Measurements from ENCODE around the gene OTX1. TPM values are rescaled to one million over a fixed set of nuclear protein-coding genes. Genes with fewer than 3 reads are reported as not detected.

Gene OTX1
- total and polyA plus RNA-seq, 2 of the 8 experiments (the other 6 are each of a cell fraction or from before 2014, with no cell fraction given) = 0.24 to 3.3 TPM

- TF ChIP-seq ASH2L (IDR thresholded peaks at IDR 0.05; ENCODE audit: low read length) (no peak), HDAC2 (IDR thresholded peaks at IDR 0.05; ENCODE audit: borderline replicate concordance in 1 of 2, low read depth in 2 of 2, low read length in 2 of 2) (0 out of 4 replicates have a peak, but pooled peaks of 1 of the 2 experiments have one; percentile 51)
These were observed 2.1 kb upstream of the OTX1 start (continued) for GRCh38 chr2:63048367-63049171.

Data from H1 (cell line).